ENCODE data around the gene C1orf21. TPM values are rescaled to one million over a fixed set of nuclear protein-coding genes. Genes with fewer than 3 reads are reported as not detected.

The C1orf21 gene
- polyA plus RNA-seq, 1 of the 3 experiments (the other 2 are of a cell fraction), result 4.8 TPM

DNA sequence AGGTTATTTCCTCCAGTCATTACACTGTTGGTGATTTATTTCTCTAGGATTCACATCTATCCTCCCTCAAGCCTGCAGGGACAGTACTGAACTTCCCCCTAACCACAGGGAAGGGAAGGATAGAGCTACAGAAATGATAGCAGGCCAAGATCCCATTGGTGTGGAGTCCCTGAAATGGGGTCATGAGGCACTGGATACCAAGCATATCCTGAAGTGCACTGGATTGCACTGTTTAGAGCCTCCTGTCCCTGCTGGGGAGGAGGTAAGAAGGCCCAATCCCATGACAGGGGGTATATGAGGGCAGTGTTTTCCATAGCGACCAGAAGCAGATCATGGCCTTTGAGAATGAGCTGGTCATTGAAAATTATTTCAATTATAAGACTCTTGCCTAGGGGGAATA lies 56.8 kb downstream of the C1orf21 start:
- DNase-seq, result no peak
- Histone ChIP-seq H3K4me1 (ENCODE audit: control insufficient read depth in 1 of 2, insufficient read depth in 2 of 2, low read depth in 1 of 2, low read length in 1 of 2) (peaks cover 0 to 11% of the 10 kb centered on the region in 2 experiments; a peak in 2 of 4 replicates), H3K27me3 (ENCODE audit: insufficient read depth) (no peaks in the 10 kb centered on the region), H3K79me2 (ENCODE audit: insufficient read depth) (no peaks in the 10 kb centered on the region; the same call in 1 of the 2 replicates), H3K9me3 (no peaks in the 10 kb centered on the region), H3K27ac (ENCODE audit: low read depth in 2 of 2, low read length in 1 of 2) (no peak overlapping the region), H3K36me3 (replicated peaks in 1 of 2; ENCODE audit: control insufficient read depth in 1 of 2, insufficient read depth in 2 of 2, low read length in 1 of 2) (no peaks in the 10 kb centered on the region), H3K9ac (no peak overlapping the region), H3F3A (replicated peaks; ENCODE audit: insufficient read depth) (no peaks in the 10 kb centered on the region), H4K20me1 (ENCODE audit: insufficient read depth) (no peaks in the 10 kb centered on the region), H3K4me2 (no peak overlapping the region), H2AFZ (ENCODE audit: low read depth) (no peak overlapping the region), H3K9me2 (no peaks in the 10 kb centered on the region), H3K4me3 (ENCODE audit: low read depth in 2 of 2, low read length in 1 of 2) (no peak overlapping the region)
- POLR2A ChIA-PET, result no interaction called here
- no peak for TF ChIP-seq MEF2A (IDR thresholded peaks at IDR 0.05; ENCODE audit: borderline replicate concordance, low read depth)
- TF ChIP-seq TEAD4 (IDR thresholded peaks at IDR 0.05; ENCODE audit: borderline replicate concordance, insufficient read depth), result no peak
- TF ChIP-seq TAF1 (IDR thresholded peaks at IDR 0.05; ENCODE audit: borderline replicate concordance, low read depth, low read length), result no peak
- TF ChIP-seq SIN3A (IDR thresholded peaks at IDR 0.05; ENCODE audit: borderline replicate concordance, low read depth, low read length), result no peak
- TF ChIP-seq, protein P1, sequence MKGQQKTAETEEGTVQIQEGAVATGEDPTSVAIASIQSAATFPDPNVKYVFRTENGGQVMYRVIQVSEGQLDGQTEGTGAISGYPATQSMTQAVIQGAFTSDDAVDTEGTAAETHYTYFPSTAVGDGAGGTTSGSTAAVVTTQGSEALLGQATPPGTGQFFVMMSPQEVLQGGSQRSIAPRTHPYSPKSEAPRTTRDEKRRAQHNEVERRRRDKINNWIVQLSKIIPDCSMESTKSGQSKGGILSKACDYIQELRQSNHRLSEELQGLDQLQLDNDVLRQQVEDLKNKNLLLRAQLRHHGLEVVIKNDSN (IDR thresholded peaks at IDR 0.05; ENCODE audit: borderline replicate concordance, low read depth), result no peak
- no peak for TF ChIP-seq GATA2 (CRISPR knock-in tag; IDR thresholded peaks at IDR 0.05)
- CTCF ChIA-PET, result interaction anchor here (0.9 to 1.5 kb wide), 3 partner anchors 9 to 119 kb away, joined by 3 to 4 read pairs (median 3); no protein-coding TSS in a partner anchor
- 92% methylated on average over 1 of the region's 1 CpG for WGBS (ENCODE audit: low lambda C conversion rate)

DNA sequence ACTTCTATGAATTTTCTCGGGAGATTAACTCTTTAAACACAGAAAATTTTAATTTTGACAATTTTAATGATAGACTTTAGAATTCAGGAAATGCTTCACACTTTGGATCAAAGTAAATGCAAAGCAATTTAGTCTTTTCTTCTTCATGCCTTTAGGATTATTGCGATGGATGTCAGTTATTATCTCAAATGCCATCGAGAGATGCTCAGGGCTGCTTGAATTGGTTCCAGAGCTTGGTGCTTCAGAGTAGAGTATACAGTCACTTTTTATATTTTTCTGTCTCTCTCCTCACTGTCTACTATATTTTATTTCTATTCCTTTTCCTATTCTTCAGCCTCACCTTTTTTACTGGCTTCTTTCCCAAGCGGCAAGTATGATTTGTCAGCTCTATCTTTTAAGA lies 59.2 kb downstream of the C1orf21 start:
- H3K9ac ChIP-seq, result no peak overlapping the region
- no peaks in the 10 kb centered on the region for H3K9me2 ChIP-seq
- TF ChIP-seq GATA2 (CRISPR knock-in tag; IDR thresholded peaks at IDR 0.05), result 0 out of 2 replicates have a peak, but pooled peaks have one; percentile 18
- TF ChIP-seq FOSL2 (IDR thresholded peaks at IDR 0.05; ENCODE audit: borderline replicate concordance, low read depth), result no peak
- no peaks in the 10 kb centered on the region; the same call in 1 of the 2 replicates for H3K79me2 ChIP-seq (ENCODE audit: insufficient read depth)
- no peaks in the 10 kb centered on the region for H4K20me1 ChIP-seq (ENCODE audit: insufficient read depth)
- H3F3A ChIP-seq (replicated peaks; ENCODE audit: insufficient read depth), result no peaks in the 10 kb centered on the region
- no peaks in the 10 kb centered on the region for H3K27me3 ChIP-seq (ENCODE audit: insufficient read depth)
- H3K27ac ChIP-seq (ENCODE audit: low read depth in 2 of 2, low read length in 1 of 2), result no peak overlapping the region
- CTCF ChIA-PET, result interaction anchor here (1.1 kb wide), 1 partner anchor 63 kb away, joined by 3 read pairs; no protein-coding TSS in a partner anchor
- H3K4me3 ChIP-seq (ENCODE audit: low read depth in 2 of 2, low read length in 1 of 2), result no peak overlapping the region
- no peaks in the 10 kb centered on the region for H3K9me3 ChIP-seq
- H2AFZ ChIP-seq (ENCODE audit: low read depth), result no peak overlapping the region
- WGBS (ENCODE audit: low lambda C conversion rate), result 77% methylated on average over 4 of the region's 4 CpGs
- H3K4me1 ChIP-seq (ENCODE audit: control insufficient read depth in 1 of 2, insufficient read depth in 2 of 2, low read depth in 1 of 2, low read length in 1 of 2), result peaks cover 0 to 11% of the 10 kb centered on the region in 2 experiments; a peak in 2 of 4 replicates
- POLR2A ChIA-PET, result no interaction called here
- DNase-seq, result no peak
- H3K36me3 ChIP-seq (replicated peaks in 1 of 2; ENCODE audit: control insufficient read depth in 1 of 2, insufficient read depth in 2 of 2, low read length in 1 of 2), result no peaks in the 10 kb centered on the region
- H3K4me2 ChIP-seq, result no peak overlapping the region

DNA sequence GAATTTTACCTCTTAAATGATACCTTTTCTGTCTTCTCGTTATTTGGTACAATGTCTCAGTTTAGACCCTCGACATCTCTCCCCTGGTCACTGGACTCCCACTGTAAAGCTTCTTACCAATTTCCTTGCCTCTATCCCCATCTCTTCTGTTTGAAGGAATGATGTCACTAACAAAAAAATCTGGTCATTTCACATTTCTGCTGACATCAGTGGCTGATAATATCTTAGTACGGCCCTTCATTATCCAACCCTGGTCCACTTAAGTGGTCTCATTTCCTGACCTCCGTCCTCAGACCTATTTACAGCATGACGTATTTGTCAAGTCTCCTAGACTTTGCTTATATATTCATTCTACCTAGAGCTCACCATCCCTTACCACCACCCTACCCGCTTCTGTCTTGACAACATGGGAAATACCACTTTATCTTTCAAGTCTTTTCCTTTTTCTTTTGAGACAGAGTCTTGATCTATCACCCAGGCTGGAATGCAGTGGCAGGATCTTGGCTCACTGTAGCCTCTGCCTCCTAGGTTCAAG lies 60.9 kb downstream of the C1orf21 start:
- H4K20me1 ChIP-seq (ENCODE audit: insufficient read depth), result no peaks in the 10 kb centered on the region
- no peak for DNase-seq
- WGBS (ENCODE audit: low lambda C conversion rate), result 92% methylated on average over 6 of the region's 6 CpGs
- ChIA-PET POLR2A (no interaction called here), CTCF (interaction anchor here (0.7 kb wide), 1 partner anchor 216 kb away, joined by 3 read pairs; no protein-coding TSS in a partner anchor)
- no peak overlapping the region for H3K27ac ChIP-seq (ENCODE audit: low read depth in 2 of 2, low read length in 1 of 2)
- no peaks in the 10 kb centered on the region for H3K27me3 ChIP-seq (ENCODE audit: insufficient read depth)
- H3K9me3 ChIP-seq, result no peaks in the 10 kb centered on the region
- H2AFZ ChIP-seq (ENCODE audit: low read depth), result no peak overlapping the region
- no peak overlapping the region for H3K4me3 ChIP-seq (ENCODE audit: low read depth in 2 of 2, low read length in 1 of 2)
- no peaks in the 10 kb centered on the region; the same call in 1 of the 2 replicates for H3K79me2 ChIP-seq (ENCODE audit: insufficient read depth)
- H3K36me3 ChIP-seq (replicated peaks in 1 of 2; ENCODE audit: control insufficient read depth in 1 of 2, insufficient read depth in 2 of 2, low read length in 1 of 2), result no peaks in the 10 kb centered on the region
- H3K4me2 ChIP-seq, result no peak overlapping the region
- H3K9ac ChIP-seq, result no peak overlapping the region
- H3F3A ChIP-seq (replicated peaks; ENCODE audit: insufficient read depth), result no peaks in the 10 kb centered on the region
- peaks cover 0 to 6% of the 10 kb centered on the region in 2 experiments; a peak in 2 of 4 replicates for H3K4me1 ChIP-seq (ENCODE audit: control insufficient read depth in 1 of 2, insufficient read depth in 2 of 2, low read depth in 1 of 2, low read length in 1 of 2)
- no peaks in the 10 kb centered on the region for H3K9me2 ChIP-seq
- no peak for TF ChIP-seq GATA2 (CRISPR knock-in tag; IDR thresholded peaks at IDR 0.05)
- no peak for TF ChIP-seq JUND (IDR thresholded peaks at IDR 0.05)
- TF ChIP-seq, protein P1 (IDR thresholded peaks at IDR 0.05; ENCODE audit: borderline replicate concordance, low read depth), result no peak
- no peak for TF ChIP-seq FOXJ3 (CRISPR knock-in tag; IDR thresholded peaks at IDR 0.05)
- no peak for TF ChIP-seq TAF1 (IDR thresholded peaks at IDR 0.05; ENCODE audit: borderline replicate concordance, low read depth, low read length)
- TF ChIP-seq, protein P2, sequence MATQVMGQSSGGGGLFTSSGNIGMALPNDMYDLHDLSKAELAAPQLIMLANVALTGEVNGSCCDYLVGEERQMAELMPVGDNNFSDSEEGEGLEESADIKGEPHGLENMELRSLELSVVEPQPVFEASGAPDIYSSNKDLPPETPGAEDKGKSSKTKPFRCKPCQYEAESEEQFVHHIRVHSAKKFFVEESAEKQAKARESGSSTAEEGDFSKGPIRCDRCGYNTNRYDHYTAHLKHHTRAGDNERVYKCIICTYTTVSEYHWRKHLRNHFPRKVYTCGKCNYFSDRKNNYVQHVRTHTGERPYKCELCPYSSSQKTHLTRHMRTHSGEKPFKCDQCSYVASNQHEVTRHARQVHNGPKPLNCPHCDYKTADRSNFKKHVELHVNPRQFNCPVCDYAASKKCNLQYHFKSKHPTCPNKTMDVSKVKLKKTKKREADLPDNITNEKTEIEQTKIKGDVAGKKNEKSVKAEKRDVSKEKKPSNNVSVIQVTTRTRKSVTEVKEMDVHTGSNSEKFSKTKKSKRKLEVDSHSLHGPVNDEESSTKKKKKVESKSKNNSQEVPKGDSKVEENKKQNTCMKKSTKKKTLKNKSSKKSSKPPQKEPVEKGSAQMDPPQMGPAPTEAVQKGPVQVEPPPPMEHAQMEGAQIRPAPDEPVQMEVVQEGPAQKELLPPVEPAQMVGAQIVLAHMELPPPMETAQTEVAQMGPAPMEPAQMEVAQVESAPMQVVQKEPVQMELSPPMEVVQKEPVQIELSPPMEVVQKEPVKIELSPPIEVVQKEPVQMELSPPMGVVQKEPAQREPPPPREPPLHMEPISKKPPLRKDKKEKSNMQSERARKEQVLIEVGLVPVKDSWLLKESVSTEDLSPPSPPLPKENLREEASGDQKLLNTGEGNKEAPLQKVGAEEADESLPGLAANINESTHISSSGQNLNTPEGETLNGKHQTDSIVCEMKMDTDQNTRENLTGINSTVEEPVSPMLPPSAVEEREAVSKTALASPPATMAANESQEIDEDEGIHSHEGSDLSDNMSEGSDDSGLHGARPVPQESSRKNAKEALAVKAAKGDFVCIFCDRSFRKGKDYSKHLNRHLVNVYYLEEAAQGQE (IDR thresholded peaks at IDR 0.05; ENCODE audit: low read depth, low read length), result no peak
- no peak for TF ChIP-seq MXI1 (IDR thresholded peaks at IDR 0.05; ENCODE audit: low read depth, low read length)
- TF ChIP-seq, protein P3, sequence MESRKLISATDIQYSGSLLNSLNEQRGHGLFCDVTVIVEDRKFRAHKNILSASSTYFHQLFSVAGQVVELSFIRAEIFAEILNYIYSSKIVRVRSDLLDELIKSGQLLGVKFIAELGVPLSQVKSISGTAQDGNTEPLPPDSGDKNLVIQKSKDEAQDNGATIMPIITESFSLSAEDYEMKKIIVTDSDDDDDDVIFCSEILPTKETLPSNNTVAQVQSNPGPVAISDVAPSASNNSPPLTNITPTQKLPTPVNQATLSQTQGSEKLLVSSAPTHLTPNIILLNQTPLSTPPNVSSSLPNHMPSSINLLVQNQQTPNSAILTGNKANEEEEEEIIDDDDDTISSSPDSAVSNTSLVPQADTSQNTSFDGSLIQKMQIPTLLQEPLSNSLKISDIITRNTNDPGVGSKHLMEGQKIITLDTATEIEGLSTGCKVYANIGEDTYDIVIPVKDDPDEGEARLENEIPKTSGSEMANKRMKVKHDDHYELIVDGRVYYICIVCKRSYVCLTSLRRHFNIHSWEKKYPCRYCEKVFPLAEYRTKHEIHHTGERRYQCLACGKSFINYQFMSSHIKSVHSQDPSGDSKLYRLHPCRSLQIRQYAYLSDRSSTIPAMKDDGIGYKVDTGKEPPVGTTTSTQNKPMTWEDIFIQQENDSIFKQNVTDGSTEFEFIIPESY (IDR thresholded peaks at IDR 0.05; ENCODE audit: borderline replicate concordance, low read depth), result no peak

Data from SK-N-SH (cell line).